HG03460 (cell line): ENCODE data around the gene MAGEA9.
"Not testable (repeated sequence)": the region's sequence is repeated elsewhere in the genome, so short reads cannot be mapped to it uniquely, and the experiment has no call there.

ENCODE experiments used
- ATAC-seq: cut with Tn5 transposase; IDR thresholded peaks from one replicate; pipeline ENCODE4 v1.9.1; 2021; ENCODE audit not compliant: unreplicated experiment

Gene MAGEA9, protein sequence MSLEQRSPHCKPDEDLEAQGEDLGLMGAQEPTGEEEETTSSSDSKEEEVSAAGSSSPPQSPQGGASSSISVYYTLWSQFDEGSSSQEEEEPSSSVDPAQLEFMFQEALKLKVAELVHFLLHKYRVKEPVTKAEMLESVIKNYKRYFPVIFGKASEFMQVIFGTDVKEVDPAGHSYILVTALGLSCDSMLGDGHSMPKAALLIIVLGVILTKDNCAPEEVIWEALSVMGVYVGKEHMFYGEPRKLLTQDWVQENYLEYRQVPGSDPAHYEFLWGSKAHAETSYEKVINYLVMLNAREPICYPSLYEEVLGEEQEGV

DNA sequence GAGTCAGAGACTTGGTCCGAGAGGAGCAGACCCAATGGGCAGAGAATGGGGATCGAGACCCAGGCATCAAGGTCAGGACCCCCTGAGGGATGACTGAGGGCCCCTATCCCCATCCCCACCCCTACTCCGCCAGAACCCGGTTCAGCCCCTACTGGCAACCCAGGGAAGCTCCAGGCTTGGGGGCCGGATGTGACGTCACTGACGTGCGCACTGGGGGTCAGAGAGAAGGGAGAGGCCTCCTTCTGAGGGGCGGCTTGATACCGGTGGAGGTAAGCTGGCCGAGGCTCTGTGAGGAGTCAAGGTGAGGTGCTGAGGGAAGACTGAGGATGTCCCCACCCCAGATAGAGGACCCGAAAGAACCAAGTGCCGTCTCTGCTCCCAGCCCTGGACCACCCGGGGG is at the start of gene MAGEA9:
Gene MAGEA9 (plus strand): TSS at position 204 of the 400 bp plus-strand sequence. CDS start 4,281 bp downstream, outside the sequence.
- not testable (repeated sequence) for ATAC-seq

DNA sequence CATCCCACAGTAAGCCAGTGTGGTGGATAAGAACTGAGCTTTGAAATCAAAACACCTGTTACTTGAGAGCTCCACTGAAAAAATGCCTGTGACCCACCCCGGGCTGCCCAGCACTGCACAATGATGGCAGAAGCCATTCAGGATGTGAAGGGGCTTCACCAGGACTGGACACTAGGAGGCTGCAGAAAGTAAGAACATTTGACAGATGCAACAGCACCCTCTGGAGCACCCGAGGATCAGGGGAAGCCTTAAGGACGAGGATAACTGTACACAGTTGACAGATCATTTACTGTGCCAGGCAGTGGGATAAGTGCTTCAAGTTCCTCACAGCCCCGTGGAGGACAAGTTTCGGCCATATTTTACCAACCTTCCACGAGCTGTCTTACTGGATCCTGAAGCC is 39.5 kb upstream of the MAGEA9 start:
- ATAC-seq = not testable (repeated sequence)

DNA sequence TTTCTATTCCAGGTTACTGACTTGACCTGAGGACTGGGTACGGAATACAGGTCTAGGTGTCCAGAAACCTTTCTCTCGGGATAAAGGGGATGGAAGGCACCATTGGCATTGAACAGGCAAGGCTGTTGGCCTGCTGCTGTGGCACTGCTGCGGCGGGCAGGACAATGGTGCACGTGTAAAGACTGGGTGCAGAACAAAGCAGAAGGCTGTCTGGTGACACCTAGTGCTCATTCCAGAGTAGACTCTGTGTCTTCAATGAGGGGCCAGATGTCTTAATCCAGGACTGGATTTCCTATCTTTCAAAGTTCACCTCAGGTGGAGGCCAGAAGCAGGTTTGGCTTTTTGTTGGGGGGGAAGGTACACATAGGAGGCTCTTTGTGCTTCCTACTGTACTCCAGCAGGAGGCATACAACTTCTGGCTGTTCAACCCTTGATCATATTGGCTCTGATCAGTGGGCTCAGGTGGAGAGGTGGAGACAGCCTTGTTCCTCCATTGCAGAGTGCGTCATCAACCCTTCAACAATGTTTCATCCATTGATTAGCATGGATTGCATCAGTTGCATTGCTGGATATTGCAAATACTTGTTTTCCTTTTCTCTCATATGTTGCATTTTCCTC is 35.2 kb upstream of the MAGEA9 start:
- not testable (repeated sequence) for ATAC-seq

DNA sequence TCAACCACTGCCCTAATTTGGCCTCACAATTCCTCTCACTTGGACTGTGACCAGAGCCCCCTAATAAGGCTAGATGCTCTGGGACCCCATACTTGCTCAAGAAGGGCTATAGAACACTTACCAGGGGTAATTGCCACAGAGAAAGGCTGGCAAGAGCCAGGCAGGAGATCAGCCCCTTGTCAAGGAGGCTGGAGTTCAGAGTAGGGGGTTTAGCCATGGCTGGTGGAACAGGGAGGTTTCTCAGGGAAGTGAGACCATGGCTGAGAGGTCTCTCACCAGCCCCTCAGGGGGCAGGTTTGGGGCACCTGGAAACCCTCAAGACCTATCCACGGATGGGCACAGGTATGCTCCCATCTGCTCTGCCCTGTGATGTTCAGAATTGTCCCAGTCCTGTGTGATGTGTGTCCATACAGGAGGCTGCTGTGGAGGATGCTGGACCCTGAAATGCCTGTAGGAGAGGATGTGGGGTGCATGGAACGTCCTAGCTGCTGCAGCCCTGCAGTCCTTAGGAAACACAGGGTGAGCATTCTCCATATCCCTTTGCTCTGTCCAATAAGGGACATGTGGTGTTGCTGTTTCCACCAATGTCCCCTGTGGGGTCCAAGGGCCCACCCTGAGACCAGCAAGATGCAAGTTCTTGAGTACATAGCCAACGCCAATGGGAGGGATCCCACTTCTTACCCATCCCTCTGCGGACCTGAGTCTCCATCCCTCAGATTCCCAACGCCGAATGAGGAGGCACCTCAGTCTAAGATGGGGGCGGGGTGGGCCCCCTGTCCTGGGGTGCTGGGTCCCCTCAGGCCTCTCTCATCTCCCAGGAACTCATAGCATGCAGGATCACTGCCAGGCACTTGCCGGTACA is 24.3 kb upstream of the MAGEA9 start:
- ATAC-seq = no peak

DNA sequence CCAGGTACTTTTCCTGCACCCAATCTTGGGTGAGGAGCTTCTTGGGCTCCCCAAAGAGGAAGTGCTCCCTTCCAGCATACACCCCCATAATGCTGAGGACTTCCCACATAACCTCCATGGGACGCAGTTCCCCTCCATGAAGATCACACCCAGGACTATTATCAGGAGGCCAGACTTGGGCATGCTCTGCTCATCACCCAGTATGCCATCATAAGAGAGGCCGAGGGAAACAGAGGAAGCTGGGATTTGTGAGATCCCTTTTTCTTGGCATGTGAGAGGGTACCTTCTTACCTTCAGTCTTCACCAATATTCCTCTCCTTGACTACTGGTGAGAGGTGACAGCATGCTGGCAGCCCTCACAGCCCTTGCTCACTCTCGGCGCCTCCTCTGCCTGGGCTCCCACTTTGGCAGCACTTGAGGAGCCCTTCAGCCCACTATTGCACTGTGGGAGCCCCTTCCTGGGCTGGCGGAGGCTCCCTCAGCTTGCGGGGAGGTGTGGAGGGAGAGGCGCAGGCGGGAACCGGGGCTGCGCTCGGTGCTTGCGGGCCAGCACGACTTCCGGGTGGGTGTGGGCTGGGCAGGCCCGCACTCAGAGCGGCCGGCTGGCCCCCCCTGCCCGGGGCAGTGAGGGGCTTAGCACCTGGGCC is 23.5 kb upstream of the MAGEA9 start:
- ATAC-seq = no peak

DNA sequence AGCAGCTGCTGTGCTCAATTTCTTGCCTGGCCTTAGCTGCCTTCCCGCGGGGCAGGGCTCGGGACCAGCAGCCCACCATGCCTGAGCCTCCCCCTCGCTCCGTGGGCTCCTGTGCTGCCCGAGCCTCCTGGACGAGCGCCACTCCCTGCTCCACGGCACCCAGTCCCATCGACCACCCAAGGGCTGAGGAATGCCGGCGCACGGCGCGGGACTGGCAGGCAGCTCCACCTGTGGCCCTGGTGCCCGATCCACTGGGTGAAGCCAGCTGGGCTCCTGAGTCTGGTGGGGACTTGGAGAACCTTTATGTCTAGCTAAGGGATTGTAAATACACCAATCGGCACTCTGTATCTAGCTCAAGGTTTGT is 23.0 kb upstream of the MAGEA9 start:
- not testable (repeated sequence) for ATAC-seq

DNA sequence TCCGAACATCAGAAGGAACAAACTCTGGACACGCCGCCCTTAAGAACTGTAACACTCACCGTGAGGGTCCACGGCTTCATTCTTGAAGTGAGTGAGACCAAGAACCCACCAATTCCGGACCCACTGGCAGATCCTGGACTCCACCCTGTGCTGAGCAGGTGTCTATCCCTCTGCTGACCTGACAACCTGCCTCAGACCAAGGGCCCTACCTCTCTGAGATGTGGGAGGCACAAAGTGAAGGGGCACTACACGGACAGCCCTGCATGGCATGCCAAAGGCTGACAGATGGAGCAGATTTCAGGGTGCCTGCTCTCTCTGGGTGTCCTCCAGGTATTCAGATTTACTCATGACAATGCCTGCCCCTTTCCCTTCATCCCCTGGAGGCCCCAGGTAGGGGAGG is 21.9 kb upstream of the MAGEA9 start:
- no peak for ATAC-seq

DNA sequence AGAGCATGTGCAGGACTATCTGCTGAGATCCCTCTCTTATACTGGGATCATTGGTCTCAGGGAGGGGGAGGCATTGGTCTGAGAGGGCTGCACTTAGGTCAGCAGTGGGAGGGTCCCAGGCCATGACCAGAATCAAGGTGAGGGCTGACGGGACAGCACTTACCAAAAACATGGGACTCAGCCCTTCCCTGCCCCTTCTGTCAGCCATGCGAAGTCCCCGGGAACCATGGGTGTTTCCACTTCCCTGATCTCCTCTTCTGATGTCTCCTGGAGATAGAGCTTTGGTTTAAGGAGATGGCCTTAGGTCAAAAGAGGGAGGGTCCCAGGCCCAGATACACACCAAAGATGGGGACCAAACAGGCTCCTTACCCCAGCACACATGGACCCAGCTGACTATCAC is 20.8 kb upstream of the MAGEA9 start:
- ATAC-seq = no peak

DNA sequence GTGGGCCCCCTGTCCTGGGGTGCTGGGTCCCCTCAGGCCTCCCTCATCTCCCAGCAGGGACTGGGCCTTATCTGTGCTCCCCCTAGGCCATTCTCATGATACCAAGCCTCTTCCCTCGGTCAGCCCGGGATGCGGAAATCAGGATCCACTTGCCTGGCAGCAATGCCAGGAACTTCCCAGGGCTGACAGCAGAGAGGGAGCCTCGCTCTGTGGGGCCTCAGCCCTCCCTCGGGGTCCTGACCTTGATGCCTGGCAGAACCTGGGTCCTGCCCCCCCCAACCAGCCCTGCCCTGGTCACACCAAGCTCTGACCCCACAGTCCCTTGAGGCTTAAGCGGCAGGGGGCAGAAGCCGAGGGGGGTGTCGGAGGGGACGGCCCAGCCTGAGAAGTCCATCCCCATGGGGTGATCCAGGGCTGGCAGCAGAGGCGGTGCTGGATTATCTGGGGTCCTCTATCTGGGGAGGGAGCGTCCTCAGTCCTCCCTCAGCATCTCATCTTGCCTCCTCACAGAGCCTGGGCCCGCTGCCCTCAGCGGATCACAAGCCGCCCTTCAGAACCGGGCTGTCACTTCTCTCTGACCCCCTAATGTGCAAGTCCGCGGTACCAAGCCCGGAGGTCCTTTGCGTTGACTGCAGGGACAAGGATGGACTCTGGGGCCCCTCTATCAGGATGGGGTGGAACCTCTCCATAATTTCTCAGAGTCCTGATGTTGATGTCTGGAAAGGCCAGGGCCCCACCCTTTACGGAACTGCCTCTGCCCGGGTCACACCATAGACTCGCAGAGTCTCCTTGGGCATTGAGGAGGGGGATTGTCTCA is 19.7 kb upstream of the MAGEA9 start:
- ATAC-seq = not testable (repeated sequence)

DNA sequence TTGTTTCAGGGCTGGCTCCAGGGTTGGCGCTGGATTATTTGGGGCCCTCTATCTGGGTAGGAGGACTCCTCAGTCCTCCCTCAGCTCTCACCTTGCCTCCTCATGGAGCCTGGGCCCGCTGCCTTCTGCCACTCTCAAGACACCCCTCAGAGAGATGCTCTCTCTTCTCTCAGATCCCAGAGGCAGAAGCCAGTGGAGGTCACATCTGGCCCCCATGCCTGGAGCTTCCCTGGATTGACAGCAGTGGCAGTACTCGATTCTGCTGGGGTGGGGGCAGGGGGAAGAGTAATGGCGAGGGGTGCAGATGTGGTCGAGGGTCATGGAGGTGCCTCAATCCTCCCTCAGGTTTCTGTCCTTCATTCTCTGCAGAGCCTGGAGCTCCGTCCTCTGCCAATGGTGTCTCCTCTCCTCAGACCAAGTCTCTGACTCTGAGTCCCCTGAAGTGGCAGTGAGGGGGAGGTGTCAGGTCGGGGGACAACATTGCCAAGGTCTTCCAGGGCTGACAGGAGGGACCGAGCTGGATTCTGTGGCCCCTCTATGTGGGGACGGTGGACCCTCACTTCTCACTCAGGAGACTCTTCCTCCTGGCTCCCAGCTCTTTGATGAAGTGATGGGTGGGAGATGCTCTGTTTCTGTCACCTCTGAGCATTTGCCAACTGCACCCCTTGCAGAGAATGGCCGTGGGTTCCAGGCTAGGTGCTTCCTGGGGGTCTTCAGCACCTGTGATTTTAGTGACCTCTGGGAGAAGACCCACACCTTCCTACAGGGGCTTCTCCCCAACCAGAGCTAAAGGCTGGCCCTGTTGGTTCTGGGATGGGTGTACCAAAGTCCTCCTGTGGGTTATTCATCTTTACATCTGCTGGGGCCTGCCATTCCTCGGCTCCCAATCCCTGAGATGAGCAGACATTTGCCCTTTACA is 18.8 kb upstream of the MAGEA9 start:
- no peak for ATAC-seq

DNA sequence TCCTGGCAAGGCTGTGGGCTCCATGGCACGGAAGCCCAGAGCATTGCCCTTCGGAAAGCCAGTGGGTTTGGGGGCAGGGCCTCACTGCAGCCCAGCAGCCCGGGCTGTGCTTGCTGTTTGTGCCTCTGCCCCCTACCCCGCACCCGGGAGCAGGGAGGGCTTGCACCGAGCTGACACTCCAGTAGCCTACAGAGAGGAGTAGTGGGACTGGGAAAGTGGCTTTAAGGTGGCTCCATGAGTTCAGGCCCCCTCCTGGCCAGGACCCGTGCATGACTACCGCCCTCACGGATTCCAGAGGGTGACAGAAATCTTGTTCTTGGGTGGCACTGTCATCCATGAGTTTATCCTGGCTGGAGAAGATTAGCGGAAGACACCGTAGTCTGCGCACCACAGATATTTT is 11.4 kb upstream of the MAGEA9 start:
- ATAC-seq = not testable (repeated sequence)

DNA sequence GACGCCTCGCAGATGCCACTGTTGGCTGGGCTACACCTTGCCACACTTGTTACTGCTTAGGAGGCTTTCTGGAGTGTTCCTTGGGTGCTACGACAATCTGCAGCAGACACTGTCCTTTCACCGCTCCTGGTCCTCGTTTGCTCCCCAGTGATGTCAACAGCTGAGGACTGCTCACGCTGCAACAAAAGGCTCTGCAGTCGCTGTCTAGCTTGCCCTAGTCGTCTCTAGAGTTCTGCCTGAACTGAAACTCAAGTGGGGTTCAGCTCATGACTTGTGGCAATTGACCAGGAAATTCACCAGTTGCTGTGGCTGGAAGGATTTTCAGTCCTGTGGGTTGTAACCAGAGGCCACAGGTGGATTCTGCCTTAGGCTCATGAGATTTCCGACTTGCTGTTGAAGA is 8.7 kb upstream of the MAGEA9 start:
- ATAC-seq = not testable (repeated sequence)

DNA sequence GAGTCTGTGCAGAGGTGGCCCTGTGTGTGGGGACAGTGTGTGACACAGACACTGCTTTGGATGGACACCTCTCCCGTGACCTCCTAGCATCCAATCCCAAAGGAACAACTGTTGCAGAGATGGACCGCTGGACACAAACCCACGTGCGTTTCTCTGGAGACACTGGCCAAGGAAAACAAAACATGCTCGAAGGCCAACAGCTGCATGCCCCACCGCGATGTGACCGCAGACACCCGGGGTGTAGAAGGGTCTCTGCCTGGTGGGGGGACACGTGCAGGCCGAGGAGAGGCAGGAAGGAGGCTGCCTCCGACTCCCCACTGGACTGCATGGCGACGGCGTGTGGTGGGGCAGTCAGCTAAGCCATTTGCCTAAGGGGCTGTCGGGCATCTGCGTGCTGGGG is 8.0 kb upstream of the MAGEA9 start, which contains the start of gene HSFX1:
Gene HSFX1 (plus strand): TSS at position 301 of the 400 bp plus-strand sequence. CDS start 614 bp downstream, outside the sequence.
- not testable (repeated sequence) for ATAC-seq

DNA sequence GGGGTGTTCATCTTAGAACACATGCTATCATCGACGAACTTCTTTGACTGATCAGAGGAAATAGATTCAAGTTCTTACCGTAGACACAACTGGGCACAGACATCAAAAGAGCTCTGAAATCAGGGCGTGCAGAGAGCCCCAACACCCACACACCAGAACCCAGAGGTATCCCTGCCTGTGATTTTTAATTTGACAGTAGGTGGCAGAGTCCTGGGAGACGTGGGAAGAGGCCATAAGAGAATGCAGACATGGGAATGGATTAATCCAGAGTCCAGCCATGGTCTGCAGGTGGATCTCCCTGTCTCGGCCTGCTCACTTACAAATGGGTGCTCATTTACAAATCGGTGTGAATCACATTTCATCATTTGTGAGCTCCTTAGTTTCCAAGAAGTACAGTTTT is 3.7 kb upstream of the MAGEA9 start:
- ATAC-seq = not testable (repeated sequence)

DNA sequence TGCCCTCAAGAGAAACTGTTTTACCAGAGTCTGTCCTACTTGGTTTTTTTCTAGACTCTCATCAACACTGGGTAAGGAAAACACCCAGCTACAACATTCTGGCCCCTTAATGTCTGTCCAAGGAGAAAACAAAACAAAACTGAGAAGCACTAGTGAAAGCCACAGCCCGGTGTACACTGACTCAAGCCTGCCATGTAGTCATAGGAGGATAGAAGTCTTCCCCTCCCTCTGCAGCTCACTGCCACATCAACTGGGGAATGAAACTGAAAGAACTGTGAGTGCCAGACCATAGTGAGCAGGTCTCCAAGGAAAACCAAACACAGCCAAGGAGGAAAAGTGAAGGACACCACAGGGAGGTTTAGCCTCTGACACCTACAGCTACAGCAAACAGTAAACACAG is 13.8 kb downstream of the MAGEA9 start:
- peak; percentile 98 for ATAC-seq

DNA sequence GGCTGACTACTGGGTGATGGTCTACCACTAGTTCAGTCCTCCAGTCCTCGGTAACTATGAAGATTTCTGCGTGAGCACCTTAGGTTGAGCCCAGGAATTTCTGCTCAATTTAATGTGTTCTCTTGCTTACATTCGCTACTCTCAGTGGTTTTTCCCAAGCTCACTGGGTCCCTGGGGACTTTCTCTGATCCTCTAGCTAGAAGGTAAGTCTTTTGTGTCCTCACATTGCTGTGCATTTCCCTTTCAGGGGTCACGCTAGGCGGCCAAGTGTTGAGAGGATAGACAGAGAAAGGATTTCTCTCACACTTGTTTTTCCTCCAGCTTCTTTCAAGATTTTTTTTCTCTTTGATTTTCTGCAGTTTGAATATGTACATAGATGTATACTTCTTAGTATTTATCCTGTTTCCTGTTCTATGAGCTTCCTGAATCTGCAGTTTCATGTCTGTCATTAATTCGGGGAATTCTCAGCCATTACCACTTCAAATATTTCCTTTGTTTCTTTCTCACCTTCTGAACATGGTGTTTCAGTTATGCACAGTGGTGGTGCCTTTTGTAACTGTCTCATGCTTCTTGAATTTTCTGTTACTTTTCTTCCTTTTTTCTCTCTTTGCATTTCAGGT is 17.5 kb downstream of the MAGEA9 start:
- no peak for ATAC-seq

DNA sequence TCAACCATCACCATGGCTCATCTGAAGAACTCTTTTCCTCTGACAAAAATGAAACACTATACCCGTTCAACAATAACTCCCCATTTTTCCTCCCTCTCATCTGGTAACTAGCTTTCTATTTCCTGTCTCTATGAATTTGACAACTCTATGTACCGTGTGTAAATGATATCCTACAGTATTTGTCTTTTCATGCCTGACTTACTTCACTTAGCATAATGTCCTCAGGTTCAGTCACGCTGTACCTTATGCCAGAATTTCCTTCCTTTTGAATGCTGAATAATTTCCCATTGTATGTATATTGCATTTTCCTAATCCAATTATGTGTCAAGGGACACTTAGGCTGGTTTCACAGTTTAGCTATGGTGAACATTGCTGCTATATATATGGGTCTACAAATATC is 18.2 kb downstream of the MAGEA9 start:
- no peak for ATAC-seq

DNA sequence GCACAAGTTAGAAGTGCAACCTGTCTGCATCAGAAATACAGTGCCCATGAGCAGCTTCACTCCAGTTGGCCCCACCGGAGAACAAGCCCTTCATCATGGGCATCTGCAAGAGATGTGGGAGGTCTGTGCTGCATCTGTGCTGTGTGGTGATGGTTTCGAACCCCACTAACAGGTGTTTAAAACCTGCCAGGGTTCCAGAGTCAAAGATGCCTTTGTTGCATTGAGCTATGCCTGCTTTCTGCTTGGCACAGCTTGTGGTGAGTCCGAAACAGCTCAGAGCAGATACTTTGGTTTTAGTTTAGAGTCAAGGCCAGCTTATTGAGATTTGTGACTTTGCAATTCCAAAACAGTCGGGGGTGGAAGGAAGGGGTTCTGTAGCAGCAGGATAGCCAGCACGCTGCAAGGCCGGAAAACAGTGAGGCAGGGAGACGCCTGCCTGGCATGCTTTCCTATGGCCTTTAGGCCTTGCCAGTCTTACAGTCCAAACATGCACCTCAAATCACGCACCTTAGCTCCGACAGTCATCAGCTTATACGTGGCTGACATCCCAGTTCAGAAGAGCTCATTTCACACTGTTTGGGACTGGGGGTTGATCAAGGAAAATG is 21.8 kb downstream of the MAGEA9 start:
- no peak for ATAC-seq
